Activated naive CD4-positive, alpha-beta T cell treated with anti-CD3 and anti-CD28 coated beads for 36 hours (primary cell): ENCODE data around the gene G0S2. TPM values are rescaled to one million over a fixed set of nuclear protein-coding genes. Genes with fewer than 3 reads are reported as not detected.

ENCODE experiments used
- CTCF ChIA-PET: fragments of 350-600 bp; sonication (Branson Sonifier 250); formaldehyde crosslinking; loops from one replicate; lab custom pipeline; 2021; ENCODE audit warnings: antibody characterized with exemption; lab: Charles Lee
- DNase-seq: peaks from one replicate; pipeline ENCODE4 v3.0.0-alpha.2; 2020
- H3K27ac Mint-ChIP-seq: one replicate; pipeline ENCODE4 v1.8.0; 2021; ENCODE audit warnings: mild to moderate bottlenecking, mixed read lengths
- H3K27me3 Mint-ChIP-seq: one replicate; pipeline ENCODE4 v1.8.0; 2021; ENCODE audit warnings: low read depth, mixed read lengths
- H3K36me3 Mint-ChIP-seq: one replicate; pipeline ENCODE4 v1.8.0; 2021; ENCODE audit warnings: low read depth, mixed read lengths
- H3K4me1 Mint-ChIP-seq: one replicate; pipeline ENCODE4 v1.8.0; 2021; ENCODE audit warnings: low read depth, mixed read lengths
- H3K4me3 Mint-ChIP-seq: one replicate; pipeline ENCODE4 v1.8.0; 2021; ENCODE audit warnings: mild to moderate bottlenecking, moderate library complexity, mixed read lengths
- H3K9me3 Mint-ChIP-seq: one replicate; pipeline ENCODE4 v1.8.0; 2021; ENCODE audit warnings: mixed read lengths
- intact Hi-C: fragments of 100-400 bp; cut with micrococcal nuclease; formaldehyde crosslinking; loops from one replicate; pipeline ENCODE4 v1.15.1; 2023
- total RNA-seq, 2 experiments: library from RNA; stranded (reverse); gene quantifications; one replicate each; pipeline ENCODE4 v1.2.3, GENCODE V29; 2021

G0S2 gene
- total RNA-seq, 2 experiments from 2014 or later = 138 to 139 TPM

DNA sequence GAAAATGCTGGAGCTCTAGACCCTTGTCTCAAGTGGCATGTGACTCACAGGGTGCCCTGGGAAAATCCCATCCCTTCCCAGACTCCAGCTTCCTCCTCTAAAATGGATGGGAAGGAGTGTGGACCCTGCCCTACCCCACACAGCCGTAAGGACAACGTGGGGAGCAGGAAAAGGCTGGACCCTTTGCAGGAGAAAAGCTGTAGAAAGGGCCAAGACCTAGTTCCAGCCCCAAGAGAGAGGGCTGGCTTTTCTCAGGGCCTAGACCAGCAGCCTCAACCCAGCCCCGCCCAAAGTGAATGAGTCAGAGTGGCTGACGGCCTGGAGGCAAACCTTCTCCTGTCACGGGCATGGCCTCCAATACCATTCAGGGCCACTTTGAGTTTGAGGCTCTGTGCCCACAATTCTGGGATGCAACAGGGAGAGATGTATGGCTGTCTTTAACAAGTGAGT is 24.0 kb upstream of the G0S2 start:
- H3K36me3 Mint-ChIP-seq = no peaks in the 10 kb centered on the region
- DNase-seq = peak; percentile 89
- CTCF ChIA-PET = interaction anchor here (0.6 to 2.9 kb wide), 5 partner anchors 24 to 97 kb away, joined by 3 to 9 read pairs (median 3); no protein-coding TSS in a partner anchor
- H3K27me3 Mint-ChIP-seq = no peaks in the 10 kb centered on the region
- peak overlapping the region; percentile 25 for H3K27ac Mint-ChIP-seq
- intact Hi-C loops = loop anchor here (1.0 kb wide), 1 partner anchor 22 kb away; no protein-coding TSS in a partner anchor
- peaks cover 50% of the 10 kb centered on the region for H3K4me1 Mint-ChIP-seq
- no peaks in the 10 kb centered on the region for H3K9me3 Mint-ChIP-seq
- H3K4me3 Mint-ChIP-seq = peak overlapping the region; percentile 36

DNA sequence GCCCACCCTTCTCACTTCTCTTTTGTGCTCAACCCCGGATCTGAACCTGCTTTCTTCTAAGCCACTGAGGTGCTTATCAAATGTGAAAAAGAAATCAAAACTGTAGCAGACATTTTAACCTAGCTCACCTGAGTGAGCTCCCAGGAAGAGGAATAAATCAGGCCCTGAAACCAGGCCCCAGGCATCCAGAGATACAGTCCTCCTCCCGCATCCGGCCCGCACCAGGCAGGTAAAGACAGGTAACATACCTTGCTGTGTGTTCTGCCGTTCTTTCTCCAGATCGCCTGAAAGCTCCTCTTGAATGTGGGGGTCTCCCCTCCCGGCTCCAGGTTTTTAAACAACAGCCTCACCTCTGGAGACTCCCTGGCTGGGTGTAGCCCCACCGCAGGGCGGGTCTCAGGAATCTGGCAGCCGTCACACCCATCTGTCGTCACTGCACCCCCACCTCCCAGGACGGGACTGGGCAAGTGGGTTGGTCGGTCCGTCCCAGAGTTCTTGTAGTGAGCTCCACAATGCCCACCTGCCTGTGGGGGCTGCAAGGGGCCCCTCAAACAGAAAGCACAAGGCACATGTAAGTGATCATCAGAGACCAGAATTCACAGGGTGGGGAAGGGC is 23.0 kb upstream of the G0S2 start, which contains the start of gene LAMB3:
TSS of gene LAMB3 (minus strand) at position 305 of the 615 bp plus-strand sequence. CDS start 1,481 bp downstream, outside the sequence.
- Mint-ChIP-seq H3K27ac (peak within 1 kb of the TSS; percentile 51), H3K4me3 (peak within 1 kb of the TSS; percentile 36), H3K36me3 (no peaks in the 10 kb centered on the region), H3K9me3 (no peaks in the 10 kb centered on the region), H3K27me3 (no peaks in the 10 kb centered on the region), H3K4me1 (peaks cover 50% of the 10 kb centered on the region)
- CTCF ChIA-PET = interaction anchor here (0.7 to 1.8 kb wide), 11 partner anchors 21 to 87 kb away, joined by 3 to 7 read pairs (median 4); partner anchors contain the start of gene G0S2
- DNase-seq = no peak
- intact Hi-C loops = no loop called here

DNA sequence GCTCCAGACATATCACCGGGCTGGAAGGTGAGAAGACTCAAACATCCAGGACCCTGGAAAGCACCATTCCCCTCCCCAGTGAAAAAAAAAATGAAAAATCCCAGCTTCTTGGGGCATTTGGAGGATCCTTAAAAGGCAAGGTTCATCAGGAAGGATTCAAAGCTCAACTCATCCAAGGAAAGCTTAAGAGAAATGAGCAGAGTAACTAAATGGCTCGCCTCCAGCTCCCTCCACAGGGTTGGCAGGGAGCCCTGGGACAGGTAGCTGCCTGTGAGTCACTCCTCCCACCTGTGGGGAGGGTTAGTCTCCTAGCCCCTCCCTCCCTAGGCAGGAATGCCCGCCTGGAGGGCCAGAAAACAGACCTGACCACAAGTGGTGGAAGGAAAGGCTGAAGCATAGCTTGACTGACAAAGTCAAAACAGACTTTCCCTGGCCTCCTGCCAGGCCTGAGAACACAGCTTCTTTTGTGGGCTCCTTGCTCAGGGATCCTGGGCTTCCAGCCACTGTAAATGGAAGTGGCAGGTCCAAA is 22.3 kb upstream of the G0S2 start:
- CTCF ChIA-PET = interaction anchor here (0.7 to 1.8 kb wide), 16 partner anchors 9 to 177 kb away, joined by 3 to 7 read pairs (median 4); partner anchors contain the start of gene G0S2
- H3K27ac Mint-ChIP-seq = peak overlapping the region; percentile 2
- H3K4me3 Mint-ChIP-seq = no peak overlapping the region
- peak; percentile 85 for DNase-seq
- no peaks in the 10 kb centered on the region for H3K27me3 Mint-ChIP-seq
- intact Hi-C loops = loop anchor here (1.0 kb wide), 1 partner anchor 46 kb away; no protein-coding TSS in a partner anchor
- no peaks in the 10 kb centered on the region for H3K9me3 Mint-ChIP-seq
- no peaks in the 10 kb centered on the region for H3K36me3 Mint-ChIP-seq
- peaks cover 50% of the 10 kb centered on the region for H3K4me1 Mint-ChIP-seq

DNA sequence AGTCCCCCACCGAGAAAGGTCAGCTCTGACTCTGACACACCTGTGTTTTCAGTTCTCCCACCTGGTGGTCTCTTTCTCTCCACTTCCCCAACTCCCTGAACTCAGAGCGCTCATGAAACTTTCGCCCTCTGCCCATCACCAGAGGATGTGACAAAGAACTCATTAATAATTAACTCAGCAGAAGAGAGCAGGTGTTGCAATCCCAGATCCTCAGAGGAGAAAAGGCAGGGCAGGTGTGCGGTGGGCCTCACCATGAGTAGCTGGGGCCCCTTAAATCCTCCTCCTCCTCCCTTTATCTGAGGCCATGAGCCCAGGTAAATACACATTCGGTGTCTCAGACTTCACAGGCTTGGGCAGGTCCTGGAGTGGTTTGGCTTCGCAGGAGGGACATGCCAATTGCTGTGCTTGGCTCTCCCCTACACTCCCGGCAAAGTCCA is 21.3 kb upstream of the G0S2 start:
- Mint-ChIP-seq H3K27me3 (no peaks in the 10 kb centered on the region), H3K4me3 (no peak overlapping the region), H3K9me3 (no peaks in the 10 kb centered on the region), H3K36me3 (no peaks in the 10 kb centered on the region), H3K27ac (peak overlapping the region; percentile 2), H3K4me1 (peaks cover 45% of the 10 kb centered on the region)
- no peak for DNase-seq
- CTCF ChIA-PET = interaction anchor here (1.1 to 1.5 kb wide), 4 partner anchors 78 to 94 kb away, joined by 3 to 7 read pairs (median 4); no protein-coding TSS in a partner anchor
- intact Hi-C loops = loop anchor here (1.0 kb wide), 1 partner anchor 47 kb away; no protein-coding TSS in a partner anchor

DNA sequence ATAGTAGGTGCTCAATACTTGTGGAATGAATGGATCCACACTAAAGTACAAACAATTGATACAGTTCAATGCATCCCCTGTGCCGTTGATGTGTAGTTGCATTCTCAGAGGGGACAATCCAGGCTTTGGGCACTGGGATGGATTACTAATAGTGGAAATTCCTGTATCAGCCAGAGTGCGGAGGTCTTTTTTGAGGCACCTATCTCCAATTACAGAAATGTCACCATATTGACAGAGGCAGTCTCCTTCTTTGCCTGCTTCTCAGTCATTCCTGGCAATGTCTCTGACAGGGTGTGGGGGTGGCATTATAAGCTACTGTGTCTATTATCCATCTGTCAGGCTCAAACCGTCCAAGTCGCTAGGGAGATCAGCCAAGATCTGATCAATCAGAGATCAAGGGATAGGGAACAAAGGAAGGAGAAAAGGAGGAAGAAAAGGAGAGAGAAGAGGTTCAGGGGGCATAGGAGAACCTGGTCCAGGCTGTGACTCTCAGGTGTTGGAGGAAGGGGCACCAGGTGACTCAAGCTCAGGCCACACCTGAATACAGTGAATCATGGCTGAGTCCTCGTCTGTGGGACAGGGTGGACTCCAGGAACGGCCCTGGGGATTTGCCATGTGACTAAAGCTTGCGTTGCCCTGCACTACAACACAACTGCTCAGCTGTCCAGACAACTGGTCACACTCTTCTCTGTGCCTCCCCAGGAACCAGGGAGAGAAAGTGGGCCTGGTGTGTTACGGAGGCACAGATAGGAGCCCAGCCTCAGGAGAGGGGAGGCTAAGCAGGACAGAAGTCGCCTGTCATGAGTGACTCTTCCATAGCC is 19.6 kb upstream of the G0S2 start:
- no peaks in the 10 kb centered on the region for H3K27me3 Mint-ChIP-seq
- no peak for DNase-seq
- no peak overlapping the region for H3K27ac Mint-ChIP-seq
- intact Hi-C loops = no loop called here
- no peaks in the 10 kb centered on the region for H3K9me3 Mint-ChIP-seq
- H3K4me1 Mint-ChIP-seq = peaks cover 38% of the 10 kb centered on the region
- CTCF ChIA-PET = interaction anchor here (1.5 kb wide), 1 partner anchor 93 kb away, joined by 7 read pairs; no protein-coding TSS in a partner anchor
- H3K4me3 Mint-ChIP-seq = no peak overlapping the region
- H3K36me3 Mint-ChIP-seq = no peaks in the 10 kb centered on the region

DNA sequence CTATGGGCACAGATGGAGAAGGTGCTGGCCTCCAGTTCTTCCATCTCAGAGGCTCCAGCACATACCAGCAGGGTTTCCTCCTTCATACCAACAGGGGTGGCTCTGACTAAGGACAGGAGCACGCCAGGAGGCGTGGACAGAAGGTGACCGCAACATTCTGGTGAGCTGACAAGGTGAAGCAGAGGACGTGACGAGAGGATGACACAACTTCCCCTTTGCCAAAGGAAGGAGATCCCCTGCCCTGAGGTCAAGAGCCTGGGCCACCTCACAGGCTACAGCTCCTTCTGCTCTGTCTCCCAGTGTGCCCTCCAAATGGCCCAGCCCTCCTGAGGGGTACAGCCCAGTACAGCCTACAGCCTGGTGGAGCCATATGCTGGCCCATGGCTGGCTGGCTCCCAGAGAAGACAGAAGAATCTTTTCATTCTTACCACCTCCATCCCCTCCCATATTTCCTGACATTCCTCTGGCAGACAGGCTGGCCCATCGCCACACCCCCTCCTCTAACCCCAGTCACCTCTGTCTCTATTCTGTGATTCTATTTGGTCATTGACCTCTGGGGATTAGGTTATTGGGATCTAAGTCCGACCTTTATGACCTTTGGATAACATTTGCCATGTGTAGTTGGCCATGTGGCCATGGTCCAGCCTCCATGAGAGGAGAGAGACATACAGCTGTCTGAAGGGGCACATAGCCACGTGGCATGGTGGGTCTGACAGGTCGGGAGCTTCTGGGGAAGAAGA is 17.9 kb upstream of the G0S2 start:
- intact Hi-C loops = no loop called here
- CTCF ChIA-PET = interaction anchor here (0.6 to 1.2 kb wide), 2 partner anchors 30 to 1236 kb away, joined by 3 to 5 read pairs; no protein-coding TSS in a partner anchor
- Mint-ChIP-seq H3K4me3 (no peak overlapping the region), H3K27ac (no peak overlapping the region), H3K4me1 (peaks cover 25% of the 10 kb centered on the region), H3K27me3 (no peaks in the 10 kb centered on the region), H3K36me3 (peaks cover 3% of the 10 kb centered on the region), H3K9me3 (no peaks in the 10 kb centered on the region)
- DNase-seq = no peak

DNA sequence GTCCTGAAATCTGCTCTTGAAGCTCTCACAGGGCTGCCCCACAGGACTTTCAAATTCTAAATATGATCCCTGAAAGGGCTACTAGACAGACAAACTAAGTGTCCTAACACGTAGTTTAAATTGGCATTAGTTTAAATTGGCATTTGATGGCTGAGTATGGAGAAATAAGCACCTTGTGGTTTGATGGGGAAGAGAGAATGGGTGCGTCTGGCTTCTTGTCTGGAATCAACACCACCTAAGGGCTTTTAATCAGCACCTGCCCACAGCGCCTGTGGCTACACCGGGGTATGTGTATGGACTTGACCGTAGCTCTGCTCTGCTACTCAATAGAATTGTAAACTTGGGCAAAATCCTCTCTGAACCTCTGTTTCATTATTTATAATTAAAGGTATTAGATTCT is 17.3 kb upstream of the G0S2 start:
- CTCF ChIA-PET = interaction anchor here (0.6 to 1.2 kb wide), 4 partner anchors 18 to 1237 kb away, joined by 3 to 5 read pairs (median 3); no protein-coding TSS in a partner anchor

DNA sequence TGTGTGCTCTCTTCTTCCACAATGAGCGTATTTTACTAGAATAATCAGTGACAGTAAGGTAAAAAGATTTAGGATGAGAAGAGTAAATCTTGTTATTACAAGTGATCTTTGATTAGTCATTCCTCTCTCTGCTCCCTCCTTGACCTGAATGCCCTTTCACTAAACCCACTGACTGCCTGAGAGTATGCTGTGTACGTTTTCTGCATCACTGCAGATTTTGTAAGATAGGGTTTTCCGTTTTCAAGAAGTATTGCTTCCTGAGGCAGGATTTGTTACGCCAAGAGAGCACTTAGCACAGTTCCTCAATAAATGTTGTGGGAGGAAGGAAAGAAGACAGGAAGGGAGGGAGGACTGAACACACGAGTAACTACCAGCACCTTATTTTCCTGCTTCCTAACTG is 15.3 kb upstream of the G0S2 start:
- no peaks in the 10 kb centered on the region for H3K9me3 Mint-ChIP-seq
- H3K36me3 Mint-ChIP-seq = peaks cover 6% of the 10 kb centered on the region
- peak overlapping the region; percentile 33 for H3K27ac Mint-ChIP-seq
- H3K27me3 Mint-ChIP-seq = no peaks in the 10 kb centered on the region
- no peak for DNase-seq
- H3K4me1 Mint-ChIP-seq = peaks cover 9% of the 10 kb centered on the region
- no peak overlapping the region for H3K4me3 Mint-ChIP-seq
- CTCF ChIA-PET = no interaction called here
- intact Hi-C loops = loop anchor here (1.0 kb wide), 1 partner anchor 13 kb away; no protein-coding TSS in a partner anchor

More for the DNA sequence above, 17.3 kb upstream of the G0S2 start:
- Mint-ChIP-seq H3K4me1 (peaks cover 19% of the 10 kb centered on the region), H3K9me3 (no peaks in the 10 kb centered on the region), H3K27ac (no peak overlapping the region), H3K27me3 (no peaks in the 10 kb centered on the region), H3K36me3 (peaks cover 3% of the 10 kb centered on the region), H3K4me3 (no peak overlapping the region)
- no peak for DNase-seq
- intact Hi-C loops = no loop called here

DNA sequence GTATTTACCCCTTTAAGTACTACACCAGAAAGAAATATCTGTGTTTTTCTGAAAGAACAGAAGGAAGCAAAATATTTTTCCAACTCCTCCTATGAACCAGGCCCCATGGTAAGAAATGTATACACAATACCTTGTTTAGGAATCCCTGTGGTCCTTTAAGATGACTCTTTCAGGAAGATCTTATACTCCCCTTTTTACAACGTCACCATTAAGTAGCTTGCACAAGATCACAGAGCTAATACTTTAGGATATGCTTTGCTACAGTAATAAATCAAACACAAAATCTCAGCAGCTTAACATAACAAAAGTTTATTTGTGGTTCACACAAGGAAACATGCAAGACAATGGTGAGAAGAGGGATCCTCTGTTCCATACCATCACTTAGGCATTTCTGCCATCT is 14.1 kb upstream of the G0S2 start:
- CTCF ChIA-PET = interaction anchor here (0.9 to 1.3 kb wide), 3 partner anchors 14 to 87 kb away, joined by 3 read pairs; no protein-coding TSS in a partner anchor
- Mint-ChIP-seq H3K36me3 (peaks cover 6% of the 10 kb centered on the region), H3K9me3 (no peaks in the 10 kb centered on the region), H3K27ac (no peak overlapping the region), H3K4me1 (peaks cover 9% of the 10 kb centered on the region), H3K27me3 (no peaks in the 10 kb centered on the region), H3K4me3 (no peak overlapping the region)
- DNase-seq = no peak
- intact Hi-C loops = no loop called here

DNA sequence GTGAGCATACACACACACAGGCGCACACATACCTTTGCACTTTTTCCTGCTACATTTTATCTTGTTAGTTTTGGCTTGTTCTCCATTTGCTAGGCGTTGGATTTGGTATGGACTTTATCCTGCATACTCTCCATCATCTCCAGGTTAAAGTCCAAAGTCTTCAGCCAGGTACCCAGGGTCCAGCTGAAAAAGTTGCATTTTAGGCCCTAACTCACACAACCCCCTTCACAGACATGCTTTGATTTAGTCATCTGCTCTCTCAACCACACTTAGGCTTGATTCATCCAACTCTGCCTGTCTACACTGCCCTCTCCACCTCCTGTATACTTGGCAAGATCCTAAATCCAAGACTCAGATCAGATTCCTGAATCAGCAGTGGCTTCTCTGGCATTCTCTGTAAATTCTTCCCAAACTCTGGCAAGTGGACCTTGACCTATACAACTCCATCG is 12.3 kb upstream of the G0S2 start:
- intact Hi-C loops = no loop called here
- no peak overlapping the region for H3K27ac Mint-ChIP-seq
- peaks cover 9% of the 10 kb centered on the region for H3K4me1 Mint-ChIP-seq
- no peak for DNase-seq
- H3K9me3 Mint-ChIP-seq = no peaks in the 10 kb centered on the region
- no peak overlapping the region for H3K4me3 Mint-ChIP-seq
- CTCF ChIA-PET = no interaction called here
- H3K36me3 Mint-ChIP-seq = peaks cover 6% of the 10 kb centered on the region
- H3K27me3 Mint-ChIP-seq = no peaks in the 10 kb centered on the region

DNA sequence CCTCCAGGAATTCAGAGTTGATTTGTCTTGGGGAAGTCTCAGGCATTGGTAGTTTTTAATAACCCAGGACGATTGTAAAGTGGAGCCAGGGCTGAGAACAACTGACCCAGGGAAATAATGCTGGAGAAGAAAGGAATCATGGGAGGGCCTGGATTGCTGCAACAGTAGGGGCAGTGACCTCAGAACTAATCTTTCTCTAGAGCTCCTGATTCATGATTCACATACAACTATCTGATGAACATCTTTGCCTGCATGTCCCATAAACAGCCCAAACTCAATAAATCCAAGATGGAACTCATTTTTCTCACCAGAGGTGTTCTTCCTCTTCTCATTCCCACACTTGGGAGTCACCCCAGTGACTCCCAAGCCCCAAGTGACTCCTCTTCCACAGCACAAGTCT is 8.1 kb upstream of the G0S2 start:
- DNase-seq = no peak
- CTCF ChIA-PET = no interaction called here
- no peaks in the 10 kb centered on the region for H3K9me3 Mint-ChIP-seq
- peaks cover 10% of the 10 kb centered on the region for H3K36me3 Mint-ChIP-seq
- no peaks in the 10 kb centered on the region for H3K27me3 Mint-ChIP-seq
- H3K4me1 Mint-ChIP-seq = peaks cover 14% of the 10 kb centered on the region
- intact Hi-C loops = no loop called here
- no peak overlapping the region for H3K4me3 Mint-ChIP-seq
- H3K27ac Mint-ChIP-seq = no peak overlapping the region
